Measurements from ENCODE around the gene TMCC1. TPM values are rescaled to one million over a fixed set of nuclear protein-coding genes. Genes with fewer than 3 reads are reported as not detected.

The TMCC1 gene
- total RNA-seq, 1 donor from 2014 or later = 16.7 TPM

DNA sequence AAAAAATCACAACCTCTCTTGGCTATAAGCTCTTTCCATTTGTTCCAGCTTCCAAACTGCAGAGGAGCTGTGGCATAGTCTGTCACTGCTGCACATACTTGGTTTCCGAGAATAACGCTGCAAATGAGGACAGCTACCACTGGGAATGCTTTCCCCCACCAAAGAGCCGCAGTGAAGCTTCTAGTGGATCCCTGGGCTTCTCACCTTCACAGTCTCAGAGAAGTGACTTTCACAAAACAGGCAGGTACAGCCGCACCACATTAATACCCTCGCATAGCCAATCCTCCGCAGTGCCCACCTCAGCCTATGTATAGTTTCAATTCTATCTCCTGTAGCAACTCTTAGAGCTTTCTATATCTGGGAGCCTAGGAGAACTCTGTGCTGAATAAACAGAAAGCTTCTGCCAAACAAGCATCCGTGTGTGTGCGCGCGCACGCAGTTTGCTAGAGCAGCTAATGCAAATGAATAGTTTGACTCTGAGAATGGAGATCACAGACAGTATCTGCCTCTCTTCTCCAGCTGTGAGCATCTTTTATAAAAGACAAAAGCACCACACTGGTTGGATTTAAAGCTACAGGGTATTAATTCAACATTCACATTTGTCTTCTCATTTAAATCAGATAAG, 205.1 kb downstream of the TMCC1 start:
- no peaks in the 10 kb centered on the region for H3K9me3 ChIP-seq
- peaks cover 16% of the 10 kb centered on the region for H3K4me1 ChIP-seq
- H3K4me3 ChIP-seq = peak overlapping the region; percentile 6 to 34
- intact Hi-C loops (cut with DNase I) = no loop called here
- no peaks in the 10 kb centered on the region for H3K27me3 ChIP-seq
- H3K36me3 ChIP-seq = no peaks in the 10 kb centered on the region
- peak overlapping the region; percentile 31 for H3K27ac ChIP-seq
- DNase-seq (ENCODE audit: extremely low spot score in 2 of 2) = no peak
- TF ChIP-seq POLR2AphosphoS5 (IDR thresholded peaks at IDR 0.05; ENCODE audit: insufficient read depth in 1 of 2, low read depth in 1 of 2) = peak in 1 of 2 donors; percentile 16
- TF ChIP-seq, protein P1, sequence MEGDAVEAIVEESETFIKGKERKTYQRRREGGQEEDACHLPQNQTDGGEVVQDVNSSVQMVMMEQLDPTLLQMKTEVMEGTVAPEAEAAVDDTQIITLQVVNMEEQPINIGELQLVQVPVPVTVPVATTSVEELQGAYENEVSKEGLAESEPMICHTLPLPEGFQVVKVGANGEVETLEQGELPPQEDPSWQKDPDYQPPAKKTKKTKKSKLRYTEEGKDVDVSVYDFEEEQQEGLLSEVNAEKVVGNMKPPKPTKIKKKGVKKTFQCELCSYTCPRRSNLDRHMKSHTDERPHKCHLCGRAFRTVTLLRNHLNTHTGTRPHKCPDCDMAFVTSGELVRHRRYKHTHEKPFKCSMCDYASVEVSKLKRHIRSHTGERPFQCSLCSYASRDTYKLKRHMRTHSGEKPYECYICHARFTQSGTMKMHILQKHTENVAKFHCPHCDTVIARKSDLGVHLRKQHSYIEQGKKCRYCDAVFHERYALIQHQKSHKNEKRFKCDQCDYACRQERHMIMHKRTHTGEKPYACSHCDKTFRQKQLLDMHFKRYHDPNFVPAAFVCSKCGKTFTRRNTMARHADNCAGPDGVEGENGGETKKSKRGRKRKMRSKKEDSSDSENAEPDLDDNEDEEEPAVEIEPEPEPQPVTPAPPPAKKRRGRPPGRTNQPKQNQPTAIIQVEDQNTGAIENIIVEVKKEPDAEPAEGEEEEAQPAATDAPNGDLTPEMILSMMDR (IDR thresholded peaks at IDR 0.05) = no peak

DNA sequence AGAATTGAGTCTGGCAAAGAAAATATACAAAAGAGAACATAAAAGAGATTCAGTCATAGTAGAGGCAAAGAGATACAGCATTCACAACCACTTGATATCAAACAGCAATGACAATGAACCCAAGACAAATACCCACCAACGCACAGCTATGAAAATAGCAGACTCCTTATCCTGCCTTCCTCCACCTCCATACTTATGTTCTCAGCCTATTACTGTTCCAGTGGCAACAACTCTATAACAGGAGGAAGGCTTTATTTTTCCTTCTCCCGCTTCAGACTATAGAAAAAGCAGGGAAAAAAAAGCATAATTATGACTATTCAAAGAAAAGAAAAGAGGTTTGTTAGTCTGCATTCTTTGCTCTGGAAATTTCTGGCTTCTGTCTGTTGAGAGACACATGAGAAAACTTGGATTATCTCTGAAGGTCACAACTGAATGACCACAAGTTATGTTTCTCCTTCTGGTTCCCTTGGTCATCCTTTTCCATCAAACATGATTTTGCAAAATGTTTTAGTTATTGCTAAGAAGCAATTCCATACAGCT, 205.9 kb downstream of the TMCC1 start:
- DNase-seq (ENCODE audit: extremely low spot score in 2 of 2) = no peak
- no peak overlapping the region for H3K27ac ChIP-seq
- intact Hi-C loops (cut with DNase I) = no loop called here
- H3K4me1 ChIP-seq = peaks cover 16% of the 10 kb centered on the region
- no peaks in the 10 kb centered on the region for H3K27me3 ChIP-seq
- H3K9me3 ChIP-seq = no peaks in the 10 kb centered on the region
- no peak overlapping the region for H3K4me3 ChIP-seq
- no peaks in the 10 kb centered on the region for H3K36me3 ChIP-seq
- TF ChIP-seq POLR2AphosphoS5 (IDR thresholded peaks at IDR 0.05; ENCODE audit: insufficient read depth in 1 of 2, low read depth in 1 of 2) = no peak
- TF ChIP-seq, protein P1 (IDR thresholded peaks at IDR 0.05) = no peak

- TF ChIP-seq POLR2A (IDR thresholded peaks at IDR 0.05) (no peak), POLR2AphosphoS5 (IDR thresholded peaks at IDR 0.05; ENCODE audit: insufficient read depth in 1 of 2, low read depth in 1 of 2) (peak in 1 of 2 donors; percentile 48)
These were observed 206.6 kb downstream of the TMCC1 start for GRCh38 chr3:129686941-129687340.

DNA sequence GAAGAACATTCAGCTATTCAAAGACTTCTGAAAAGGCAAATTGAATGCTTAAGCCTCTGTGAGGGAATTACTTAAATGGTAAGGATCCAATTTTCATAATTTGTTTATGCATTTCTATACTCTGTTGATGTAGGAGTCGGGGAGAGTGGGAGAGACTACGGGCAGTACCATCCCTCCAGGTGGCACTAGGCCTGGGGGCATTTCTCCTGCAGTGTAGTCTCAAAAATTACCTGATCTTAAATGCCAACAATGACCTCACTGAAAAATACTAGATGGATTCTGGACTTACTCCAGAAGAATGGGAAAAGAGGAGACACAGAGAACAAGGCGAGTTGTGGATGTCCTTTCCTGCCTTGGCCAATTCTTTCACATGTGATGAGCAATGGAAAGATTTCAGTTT, 209.2 kb downstream of the TMCC1 start:
- H3K9me3 ChIP-seq = no peaks in the 10 kb centered on the region
- intact Hi-C loops (cut with DNase I) = no loop called here
- H3K36me3 ChIP-seq = no peaks in the 10 kb centered on the region
- H3K4me1 ChIP-seq = peaks cover 16% of the 10 kb centered on the region
- DNase-seq (ENCODE audit: extremely low spot score in 2 of 2) = no peak
- H3K27me3 ChIP-seq = no peaks in the 10 kb centered on the region
- no peak for TF ChIP-seq POLR2AphosphoS5 (IDR thresholded peaks at IDR 0.05; ENCODE audit: insufficient read depth in 1 of 2, low read depth in 1 of 2)
- TF ChIP-seq, protein P1 (IDR thresholded peaks at IDR 0.05) = no peak
- no peak for TF ChIP-seq POLR2A (IDR thresholded peaks at IDR 0.05)
- no peak overlapping the region for H3K4me3 ChIP-seq
- H3K27ac ChIP-seq = no peak overlapping the region

More at GRCh38 chr3:129686941-129687340, 206.6 kb downstream of the TMCC1 start:
- intact Hi-C loops (cut with DNase I) = no loop called here
- Histone ChIP-seq H3K4me1 (peaks cover 16% of the 10 kb centered on the region), H3K27me3 (no peaks in the 10 kb centered on the region), H3K27ac (no peak overlapping the region), H3K36me3 (no peaks in the 10 kb centered on the region), H3K4me3 (no peak overlapping the region), H3K9me3 (no peaks in the 10 kb centered on the region)
- no peak for DNase-seq (ENCODE audit: extremely low spot score in 2 of 2)

- Histone ChIP-seq H3K9me3 (no peaks in the 10 kb centered on the region), H3K27ac (no peak overlapping the region), H3K36me3 (no peaks in the 10 kb centered on the region), H3K27me3 (no peaks in the 10 kb centered on the region), H3K4me3 (no peak overlapping the region), H3K4me1 (peaks cover 16% of the 10 kb centered on the region)
- TF ChIP-seq POLR2AphosphoS5 (IDR thresholded peaks at IDR 0.05; ENCODE audit: insufficient read depth in 1 of 2, low read depth in 1 of 2) (no peak), POLR2A (IDR thresholded peaks at IDR 0.05) (no peak)
- TF ChIP-seq, protein P1 (IDR thresholded peaks at IDR 0.05) = no peak
- DNase-seq (ENCODE audit: extremely low spot score in 2 of 2) = no peak
- intact Hi-C loops (cut with DNase I) = no loop called here
These were observed 210.3 kb downstream of the TMCC1 start for GRCh38 chr3:129683201-129683600.
